Measurements from ENCODE around the gene ATG16L1. TPM values are rescaled to one million over a fixed set of nuclear protein-coding genes. Genes with fewer than 3 reads are reported as not detected.

Gene ATG16L1
- polyA plus RNA-seq, 1 donor (not counting 4 experiments of a cell fraction or from before 2014, with no cell fraction given), result 38.5 TPM

DNA sequence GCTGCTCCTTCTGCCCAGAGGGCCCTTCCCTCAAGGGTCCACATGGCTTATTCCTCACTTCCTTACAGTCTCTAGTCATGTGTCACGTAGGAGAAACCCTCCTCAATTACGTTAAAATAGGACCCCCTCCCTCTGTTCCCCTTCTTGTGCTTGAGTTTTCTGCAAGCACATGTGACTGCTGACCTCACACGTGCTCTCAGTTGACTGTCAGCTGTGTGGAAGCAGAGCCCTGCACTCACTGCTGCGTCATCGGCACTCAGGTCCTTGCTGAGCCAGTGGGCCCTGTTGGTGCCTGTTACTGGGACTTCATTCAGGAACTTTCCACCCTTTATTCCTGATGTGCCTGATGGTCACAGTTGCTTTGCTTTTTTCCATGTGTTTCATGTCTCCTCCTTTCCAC is 11.1 kb downstream of the ATG16L1 start:
- H4K20me1 ChIP-seq (ENCODE audit: control insufficient read depth, extremely low read depth, insufficient read depth, low read length), result peaks cover 2% of the 10 kb centered on the region
- no peaks in the 10 kb centered on the region for H3K9me3 ChIP-seq (ENCODE audit: control insufficient read depth, low read depth, low read length)
- peaks cover 26% of the 10 kb centered on the region for H3K79me2 ChIP-seq (ENCODE audit: control insufficient read depth, insufficient read depth, low read length)
- no peak overlapping the region for H3K9ac ChIP-seq (ENCODE audit: control insufficient read depth, extremely low read depth, insufficient read depth, low read length)
- H2AFZ ChIP-seq (ENCODE audit: control insufficient read depth, low read length), result no peak overlapping the region
- H3K36me3 ChIP-seq (ENCODE audit: control insufficient read depth in 2 of 2, extremely low read depth in 1 of 2, insufficient read depth in 2 of 2, low read length in 2 of 2), result peaks cover 31 to 35% of the 10 kb centered on the region in 2 experiments
- no peaks in the 10 kb centered on the region for H3K4me1 ChIP-seq (ENCODE audit: control insufficient read depth, extremely low read depth, insufficient read depth, low read length)
- no peak for FAIRE-seq
- H3K27me3 ChIP-seq (ENCODE audit: control insufficient read depth, extremely low read depth, insufficient read depth, low read length), result no peaks in the 10 kb centered on the region
- no peak overlapping the region for H3K4me3 ChIP-seq (ENCODE audit: control insufficient read depth in 2 of 3, extremely low read depth in 1 of 3, insufficient read depth in 2 of 3, low read depth in 1 of 3, low read length in 3 of 3)
- dilution Hi-C loops (cut with MboI; ENCODE audit: extremely low pct_ligation_motif_present, low sequenced_read_pairs), result no loop called here
- H3K4me2 ChIP-seq (ENCODE audit: control insufficient read depth, extremely low read depth, insufficient read depth, low read depth, low read length), result no peak overlapping the region
- H3K9me1 ChIP-seq (ENCODE audit: control insufficient read depth, extremely low read depth, insufficient read depth, low read length), result no peaks in the 10 kb centered on the region
- DNase-seq (ENCODE audit: low read depth, low spot score), result no peak
- H3K27ac ChIP-seq (ENCODE audit: control insufficient read depth, insufficient read depth, low read length), result no peak overlapping the region
- TF ChIP-seq EZH2 (IDR thresholded peaks at IDR 0.05; ENCODE audit: low read length) (no peak), CTCF (optimal IDR thresholded peaks at IDR 0.05 in 1 of 3, IDR thresholded peaks at IDR 0.05 in 1 of 3, conservative IDR thresholded peaks at IDR 0.05 in 1 of 3; ENCODE audit: extremely low read depth in 1 of 3, insufficient read depth in 2 of 3, low read length in 3 of 3) (no peak)

- TF ChIP-seq EZH2 (IDR thresholded peaks at IDR 0.05; ENCODE audit: low read length), result no peak
- no peak for TF ChIP-seq CTCF (optimal IDR thresholded peaks at IDR 0.05 in 1 of 3, IDR thresholded peaks at IDR 0.05 in 1 of 3, conservative IDR thresholded peaks at IDR 0.05 in 1 of 3; ENCODE audit: extremely low read depth in 1 of 3, insufficient read depth in 2 of 3, low read length in 3 of 3)
- no peak overlapping the region for H3K9ac ChIP-seq (ENCODE audit: control insufficient read depth, extremely low read depth, insufficient read depth, low read length)
- H2AFZ ChIP-seq (ENCODE audit: control insufficient read depth, low read length), result no peak overlapping the region
- H3K36me3 ChIP-seq (ENCODE audit: control insufficient read depth in 2 of 2, extremely low read depth in 1 of 2, insufficient read depth in 2 of 2, low read length in 2 of 2), result peaks cover 35 to 38% of the 10 kb centered on the region in 2 experiments
- peaks cover 26% of the 10 kb centered on the region for H3K79me2 ChIP-seq (ENCODE audit: control insufficient read depth, insufficient read depth, low read length)
- H3K4me3 ChIP-seq (ENCODE audit: control insufficient read depth in 2 of 3, extremely low read depth in 1 of 3, insufficient read depth in 2 of 3, low read depth in 1 of 3, low read length in 3 of 3), result no peak overlapping the region
- peaks cover 2% of the 10 kb centered on the region for H4K20me1 ChIP-seq (ENCODE audit: control insufficient read depth, extremely low read depth, insufficient read depth, low read length)
- no peak overlapping the region for H3K27ac ChIP-seq (ENCODE audit: control insufficient read depth, insufficient read depth, low read length)
- no peaks in the 10 kb centered on the region for H3K9me3 ChIP-seq (ENCODE audit: control insufficient read depth, low read depth, low read length)
- dilution Hi-C loops (cut with MboI; ENCODE audit: extremely low pct_ligation_motif_present, low sequenced_read_pairs), result no loop called here
- no peaks in the 10 kb centered on the region for H3K9me1 ChIP-seq (ENCODE audit: control insufficient read depth, extremely low read depth, insufficient read depth, low read length)
- DNase-seq (ENCODE audit: low read depth, low spot score) (no peak), FAIRE-seq (no peak)
- no peaks in the 10 kb centered on the region for H3K27me3 ChIP-seq (ENCODE audit: control insufficient read depth, extremely low read depth, insufficient read depth, low read length)
- H3K4me1 ChIP-seq (ENCODE audit: control insufficient read depth, extremely low read depth, insufficient read depth, low read length), result no peaks in the 10 kb centered on the region
- no peak overlapping the region for H3K4me2 ChIP-seq (ENCODE audit: control insufficient read depth, extremely low read depth, insufficient read depth, low read depth, low read length)
Measured at GRCh38 chr2:233263045-233263570, 11.6 kb downstream of the ATG16L1 start.

Data from keratinocyte (primary cell).